PC-9 (cell line): ENCODE results near the gene AKTIP. TPM values are rescaled to one million over a fixed set of nuclear protein-coding genes. Genes with fewer than 3 reads are reported as not detected.

Experiments
- BruUV-seq: library from RNA; stranded (reverse); fragments of 400-500 nt; replicated peaks from 2 replicates; lab custom pipeline; 2021; lab: Mats Ljungman, UMichigan
- CTCF ChIA-PET: fragments of 300-600 bp; sonication (Branson Sonifier 250); formaldehyde crosslinking; loops from one replicate; lab custom pipeline; 2022; ENCODE audit warnings: antibody characterized with exemption; lab: Charles Lee
- POLR2A ChIA-PET: fragments of 300-600 bp; sonication (Branson Sonifier 250); formaldehyde crosslinking; loops from one replicate; lab custom pipeline; 2022; ENCODE audit warnings: antibody characterized with exemption; ENCODE audit not compliant: unreplicated experiment; lab: Charles Lee
- DNase-seq, 2 experiments: peaks; one replicate each; pipeline versions ENCODE4 v3.0.0 to v3.0.0-alpha.2; 2015 to 2022; ENCODE audit warnings: mixed read lengths in 1 of 2
- H2AFZ ChIP-seq: fragments of 200-600 bp; sonication (generic); 2 replicates; pipeline ENCODE4 v1.8.1; 2017; ENCODE audit warnings: antibody characterized with exemption
- H3F3A ChIP-seq: fragments of 200-600 bp; sonication (generic); 2 replicates; pipeline ENCODE4 v1.8.1; 2017; ENCODE audit warnings: antibody characterized with exemption, mild to moderate bottlenecking, low read depth; ENCODE audit not compliant: insufficient read depth
- H3K27ac ChIP-seq: fragments of 200-600 bp; sonication (generic); 2 replicates; pipeline ENCODE4 v1.6.1; 2016; ENCODE audit warnings: mixed run types
- H3K27me3 ChIP-seq: fragments of 200-600 bp; sonication (generic); 2 replicates; pipeline ENCODE4 v1.6.1; 2016; ENCODE audit warnings: low read depth, mixed run types; ENCODE audit not compliant: insufficient read depth
- H3K36me3 ChIP-seq: fragments of 200-600 bp; sonication (generic); 2 replicates; pipeline ENCODE4 v1.6.1; 2016; ENCODE audit warnings: low read depth, mixed run types
- H3K4me1 ChIP-seq: fragments of 200-600 bp; sonication (generic); replicated peaks from 2 replicates; pipeline ENCODE4 v1.6.1; 2016; ENCODE audit warnings: mixed run types; ENCODE audit not compliant: insufficient read depth
- H3K4me2 ChIP-seq: fragments of 200-600 bp; sonication (generic); 2 replicates; pipeline ENCODE4 v1.6.1; 2017; ENCODE audit warnings: mixed run types
- H3K4me3 ChIP-seq: fragments of 200-600 bp; sonication (generic); 2 replicates; pipeline ENCODE4 v1.6.1; 2016; ENCODE audit warnings: mixed run types
- H3K79me2 ChIP-seq: fragments of 200-600 bp; sonication (generic); 2 replicates; pipeline ENCODE4 v1.6.1; 2017; ENCODE audit warnings: low read depth, mixed run types
- H3K9me2 ChIP-seq: fragments of 200-600 bp; sonication (generic); 2 replicates; pipeline ENCODE4 v1.8.1; 2017; ENCODE audit warnings: mild to moderate bottlenecking; ENCODE audit not compliant: insufficient read depth
- H3K9me3 ChIP-seq: fragments of 200-600 bp; sonication (generic); 2 replicates; pipeline ENCODE4 v1.8.1; 2016; ENCODE audit warnings: low read depth; ENCODE audit not compliant: insufficient read depth
- H4K20me1 ChIP-seq: fragments of 200-600 bp; sonication (generic); 2 replicates; pipeline ENCODE4 v1.8.1; 2017; ENCODE audit not compliant: insufficient read depth
- CTCF ChIP-seq: fragments of 200-600 bp; sonication (generic); conservative IDR thresholded peaks from 2 replicates; pipeline ENCODE4 v1.6.1; 2017; ENCODE audit warnings: mixed run types, antibody characterized with exemption, mild to moderate bottlenecking, moderate library complexity
- EZH2 ChIP-seq: fragments of 200-600 bp; sonication (generic); IDR thresholded peaks from 2 replicates; pipeline ENCODE4 v1.8.0; 2017; ENCODE audit warnings: antibody characterized with exemption, low read depth
- intact Hi-C: fragments of 100-400 bp; cut with micrococcal nuclease; formaldehyde crosslinking; loops from one replicate; pipeline ENCODE4 v1.10.0; 2022; ENCODE audit not compliant: unreplicated experiment
- total RNA-seq: library from RNA; stranded (reverse); gene quantifications from 2 replicates; pipeline ENCODE4 v1.2.3, GENCODE V29; 2021

Gene AKTIP
- total RNA-seq, 1 experiment from 2014 or later: 33.0 TPM

GRCh38 chr16:53534206-53534605 lies 31.2 kb upstream of the AKTIP start:
- Histone ChIP-seq H3F3A (no peaks in the 10 kb centered on the region), H3K9me3 (no peaks in the 10 kb centered on the region), H3K27ac (no peak overlapping the region), H3K9me2 (no peaks in the 10 kb centered on the region), H3K4me3 (no peak overlapping the region), H3K4me1 (no peaks in the 10 kb centered on the region), H2AFZ (no peak overlapping the region), H3K27me3 (no peaks in the 10 kb centered on the region), H3K4me2 (no peak overlapping the region), H3K36me3 (no peaks in the 10 kb centered on the region), H3K79me2 (no peaks in the 10 kb centered on the region), H4K20me1 (no peaks in the 10 kb centered on the region)
- no TSS peak for BruUV-seq
- intact Hi-C loops: no loop called here
- CTCF ChIA-PET: no interaction called here
- no peak for DNase-seq
- TF ChIP-seq EZH2: no peak
- TF ChIP-seq CTCF: no peak
- POLR2A ChIA-PET: no interaction called here

- Histone ChIP-seq H3K4me2 (no peak overlapping the region), H3K36me3 (no peaks in the 10 kb centered on the region), H3K9me2 (no peaks in the 10 kb centered on the region), H4K20me1 (no peaks in the 10 kb centered on the region), H3F3A (no peaks in the 10 kb centered on the region), H3K27ac (no peak overlapping the region), H3K27me3 (no peaks in the 10 kb centered on the region), H3K9me3 (no peaks in the 10 kb centered on the region), H3K4me3 (no peak overlapping the region), H2AFZ (no peak overlapping the region), H3K4me1 (no peaks in the 10 kb centered on the region), H3K79me2 (no peaks in the 10 kb centered on the region)
- no peak for DNase-seq
- TF ChIP-seq CTCF (no peak), EZH2 (no peak)
- ChIA-PET CTCF (no interaction called here), POLR2A (no interaction called here)
- no TSS peak for BruUV-seq
- intact Hi-C loops: no loop called here
Observed at GRCh38 chr16:53530741-53531140, 27.7 kb upstream of the AKTIP start.

- intact Hi-C loops: no loop called here
- CTCF ChIA-PET: interaction anchor here (0.7 kb wide), 1 partner anchor 473 kb away, joined by 5 read pairs; no protein-coding TSS in a partner anchor
- Histone ChIP-seq H3K79me2 (no peaks in the 10 kb centered on the region), H3K9me2 (no peaks in the 10 kb centered on the region), H3K4me3 (no peak overlapping the region), H3K27ac (no peak overlapping the region), H3K4me1 (no peaks in the 10 kb centered on the region), H2AFZ (no peak overlapping the region), H4K20me1 (no peaks in the 10 kb centered on the region), H3K9me3 (no peaks in the 10 kb centered on the region), H3K27me3 (no peaks in the 10 kb centered on the region), H3F3A (no peaks in the 10 kb centered on the region), H3K36me3 (no peaks in the 10 kb centered on the region), H3K4me2 (no peak overlapping the region)
- TF ChIP-seq EZH2: no peak
- no peak for TF ChIP-seq CTCF
- no peak for DNase-seq
- POLR2A ChIA-PET: no interaction called here
- no TSS peak for BruUV-seq
Observed at GRCh38 chr16:53530046-53530445, 27.0 kb upstream of the AKTIP start.
